ENCODE data around the gene PIH1D2. TPM values are rescaled to one million over a fixed set of nuclear protein-coding genes. Genes with fewer than 3 reads are reported as not detected.

The PIH1D2 gene, protein sequence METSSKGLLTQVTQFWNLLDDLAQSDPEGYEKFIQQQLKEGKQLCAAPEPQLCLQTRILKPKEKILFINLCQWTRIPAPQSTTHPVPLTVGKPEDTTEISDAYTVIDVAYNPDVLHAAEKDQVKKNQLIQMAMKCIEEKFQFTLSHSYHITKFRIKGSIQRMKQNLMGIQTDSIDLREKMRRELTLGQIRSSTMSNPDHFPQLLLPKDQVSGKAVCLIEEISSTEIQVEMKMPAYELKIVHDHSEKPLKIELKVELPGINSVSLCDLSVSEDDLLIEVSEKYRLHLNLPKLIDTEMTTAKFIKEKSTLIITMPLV
- total RNA-seq = 1 to 10 TPM; 1.2 to 1.8 (median 1.6) TPM
- polyA plus RNA-seq = 1.8 TPM
- long read RNA-seq, donor 1, partial matches to known transcripts = 0 of 2 reads
- long read RNA-seq, donor 1, other reads (novel, unspliced or antisense) = 0 of 2 reads
- long read RNA-seq, donor 2, partial matches to known transcripts = 0 of 1 reads
- long read RNA-seq, donor 2, other reads (novel, unspliced or antisense) = 1 of 1 reads
- long read RNA-seq, donor 3, partial matches to known transcripts = 0 of 1 reads
- long read RNA-seq, donor 3, other reads (novel, unspliced or antisense) = 1 of 1 reads
- long read RNA-seq, donor 4 = 0 reads

GRCh38 chr11:112073941-112074811 is at the start of gene PIH1D2, which contains the start of gene NKAPD1:
PIH1D2 (minus strand) TSS chr11:112074017; CDS start chr11:112073174, 843 bp downstream.
NKAPD1 (plus strand) TSS chr11:112074299; CDS start chr11:112075575, 1,276 bp downstream.
- intact Hi-C loops (cut with DNase I) = no loop called here
- DNase-seq = peak; percentile 81 to 89 (median 87)
- peak within 1 kb of the TSS; percentile 83 for H3K4me3 ChIP-seq (ENCODE audit: low read length)
- H3K9me3 ChIP-seq (ENCODE audit: control insufficient read depth, low read length) = no peaks in the 10 kb centered on the region
- H3K4me1 ChIP-seq (ENCODE audit: control insufficient read depth, insufficient read depth, low read length) = no peaks in the 10 kb centered on the region
- WGBS = under 1% methylated on average over 43 of the region's 43 CpGs
- ATAC-seq = peak; percentile 94
- H3K27me3 ChIP-seq (ENCODE audit: control insufficient read depth, insufficient read depth) = no peaks in the 10 kb centered on the region
- peak within 1 kb of the TSS; percentile 89 for H3K27ac ChIP-seq (ENCODE audit: low read length)

DNA sequence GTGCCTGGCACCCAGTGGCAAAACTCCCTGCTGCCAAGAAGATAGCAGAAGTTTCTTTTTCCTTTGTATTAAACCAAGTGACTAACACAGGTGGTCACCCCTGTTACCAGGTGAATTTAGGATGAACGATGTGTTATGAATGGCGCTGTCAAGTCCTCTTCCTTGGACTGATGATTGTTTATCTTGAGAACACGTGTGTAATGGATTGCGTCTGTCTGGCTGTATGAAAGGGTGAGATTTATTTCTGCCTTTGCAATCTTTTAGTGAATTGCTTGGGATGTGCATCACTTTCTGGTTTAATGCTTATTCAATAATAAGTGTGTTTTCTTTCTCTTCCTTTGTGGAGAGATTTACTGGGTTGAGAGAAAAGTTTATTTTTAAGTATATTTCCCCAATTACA is 49.3 kb upstream of the PIH1D2 start:
- Histone ChIP-seq H3K4me3 (ENCODE audit: low read length) (no peak overlapping the region), H3K27me3 (ENCODE audit: control insufficient read depth, insufficient read depth) (no peaks in the 10 kb centered on the region), H3K27ac (ENCODE audit: low read length) (no peak overlapping the region), H3K9me3 (ENCODE audit: control insufficient read depth, low read length) (no peaks in the 10 kb centered on the region), H3K4me1 (ENCODE audit: control insufficient read depth, insufficient read depth, low read length) (no peaks in the 10 kb centered on the region)
- 69% methylated on average over 4 of the region's 4 CpGs for WGBS
- ATAC-seq (no peak), DNase-seq (no peak)
- intact Hi-C loops (cut with DNase I) = no loop called here

DNA sequence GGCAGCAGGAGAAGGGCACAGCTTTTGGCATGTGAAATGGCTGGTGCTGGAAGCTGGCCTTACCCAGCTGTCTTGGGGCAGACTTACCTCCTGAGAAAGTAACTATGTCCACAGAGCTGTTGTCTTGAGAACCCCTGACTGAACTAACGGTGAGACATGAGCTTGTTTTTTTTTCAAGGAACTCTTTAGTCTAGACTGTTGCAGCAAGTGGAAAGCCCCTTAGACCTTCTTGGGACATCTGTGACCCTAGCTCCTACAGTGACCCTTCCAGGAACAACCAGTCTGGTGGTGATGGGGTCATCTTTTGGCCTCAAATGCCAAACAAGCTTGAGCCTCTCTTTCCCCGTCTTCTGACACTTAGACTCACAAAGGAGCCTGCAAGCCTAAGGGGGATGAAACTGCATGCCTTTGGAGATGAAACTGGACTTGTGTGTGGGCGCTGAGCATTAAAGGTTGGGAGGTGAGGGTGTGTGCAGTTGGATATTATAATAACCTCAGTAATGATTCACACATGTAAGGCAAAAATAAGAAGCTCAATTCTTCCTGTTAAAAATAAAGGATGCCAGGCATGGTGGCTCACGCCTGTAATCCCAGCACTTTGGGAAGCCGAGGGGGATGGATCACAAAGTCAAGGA is 48.3 kb upstream of the PIH1D2 start:
- no peaks in the 10 kb centered on the region for H3K27me3 ChIP-seq (ENCODE audit: control insufficient read depth, insufficient read depth)
- DNase-seq = no peak
- no peak overlapping the region for H3K4me3 ChIP-seq (ENCODE audit: low read length)
- intact Hi-C loops (cut with DNase I) = no loop called here
- no peak overlapping the region for H3K27ac ChIP-seq (ENCODE audit: low read length)
- no peaks in the 10 kb centered on the region for H3K4me1 ChIP-seq (ENCODE audit: control insufficient read depth, insufficient read depth, low read length)
- no peak for ATAC-seq
- 93% methylated on average over 5 of the region's 5 CpGs for WGBS
- no peaks in the 10 kb centered on the region for H3K9me3 ChIP-seq (ENCODE audit: control insufficient read depth, low read length)

DNA sequence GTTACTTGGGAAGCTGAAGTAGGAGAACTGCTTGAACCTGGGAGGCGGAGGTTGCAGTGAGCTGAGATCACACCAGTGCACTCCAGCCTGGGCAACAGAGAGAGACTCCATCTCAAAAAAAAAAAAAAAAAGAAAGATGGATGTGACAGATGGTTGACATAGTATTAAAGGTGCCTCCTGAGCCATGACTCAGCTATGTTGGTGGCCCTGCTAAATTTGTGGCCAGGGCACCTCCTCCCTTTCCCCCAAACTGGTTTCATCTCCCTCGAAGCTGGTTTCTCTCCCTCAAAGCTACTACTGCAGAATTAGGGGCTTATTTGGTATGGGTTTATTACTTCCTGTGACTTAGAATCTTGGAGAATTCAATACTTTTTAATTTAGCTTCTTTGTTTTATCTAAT is 44.4 kb upstream of the PIH1D2 start:
- Histone ChIP-seq H3K27me3 (ENCODE audit: control insufficient read depth, insufficient read depth) (no peaks in the 10 kb centered on the region), H3K4me1 (ENCODE audit: control insufficient read depth, insufficient read depth, low read length) (peaks cover 1% of the 10 kb centered on the region), H3K4me3 (ENCODE audit: low read length) (no peak overlapping the region), H3K27ac (ENCODE audit: low read length) (no peak overlapping the region), H3K9me3 (ENCODE audit: control insufficient read depth, low read length) (no peaks in the 10 kb centered on the region)
- 92% methylated on average over 2 of the region's 2 CpGs for WGBS
- intact Hi-C loops (cut with DNase I) = loop anchor here in 1 of 4 donors (10.0 kb wide), 1 partner anchor 57 kb away; the partner anchor contains the start of gene BCO2
- ATAC-seq (no peak), DNase-seq (no peak)

DNA sequence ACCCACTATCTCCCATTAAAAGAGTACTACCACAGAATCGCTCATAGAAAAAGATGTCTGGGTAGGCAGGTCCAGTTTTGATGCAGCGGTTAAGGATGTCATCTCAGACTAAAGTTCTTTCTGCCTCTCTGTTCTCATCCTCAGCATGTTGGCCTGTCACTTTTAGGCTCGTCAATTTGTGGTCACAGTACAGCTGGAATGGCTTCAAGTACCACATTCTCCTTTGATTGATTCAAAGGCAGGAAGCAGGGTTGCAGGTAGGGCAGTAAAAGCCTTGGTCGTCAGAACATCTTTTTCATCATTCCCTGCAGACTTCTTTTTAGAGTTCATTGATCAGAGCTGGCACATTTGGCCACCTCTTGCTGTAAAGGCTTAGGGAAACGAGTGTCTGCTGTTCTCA is 41.6 kb upstream of the PIH1D2 start:
- intact Hi-C loops (cut with DNase I) = loop anchor here in 1 of 4 donors (10.0 kb wide), 1 partner anchor 59 kb away; the partner anchor contains the start of gene BCO2
- Histone ChIP-seq H3K27me3 (ENCODE audit: control insufficient read depth, insufficient read depth) (no peaks in the 10 kb centered on the region), H3K9me3 (ENCODE audit: control insufficient read depth, low read length) (no peaks in the 10 kb centered on the region), H3K27ac (ENCODE audit: low read length) (no peak overlapping the region), H3K4me3 (ENCODE audit: low read length) (no peak overlapping the region), H3K4me1 (ENCODE audit: control insufficient read depth, insufficient read depth, low read length) (peaks cover 1% of the 10 kb centered on the region)
- DNase-seq (no peak), ATAC-seq (no peak)
- WGBS = 79% methylated on average over 5 of the region's 5 CpGs

- ATAC-seq (no peak), DNase-seq (no peak)
- intact Hi-C loops (cut with DNase I) = loop anchor here in 3 of 4 donors (5.0 to 10.0 kb wide), 2 partner anchors 60 to 63 kb away; partner anchors contain the start of gene BCO2 (in 3 of the 3)
- H3K27ac ChIP-seq (ENCODE audit: low read length) = no peak overlapping the region
- no peak overlapping the region for H3K4me3 ChIP-seq (ENCODE audit: low read length)
- 86% methylated on average over 2 of the region's 2 CpGs for WGBS
- peaks cover 1% of the 10 kb centered on the region for H3K4me1 ChIP-seq (ENCODE audit: control insufficient read depth, insufficient read depth, low read length)
- H3K27me3 ChIP-seq (ENCODE audit: control insufficient read depth, insufficient read depth) = no peaks in the 10 kb centered on the region
- no peaks in the 10 kb centered on the region for H3K9me3 ChIP-seq (ENCODE audit: control insufficient read depth, low read length)
Observed at GRCh38 chr11:112114460-112114859, 40.6 kb upstream of the PIH1D2 start.

GRCh38 chr11:112113539-112114457 is 40.0 kb upstream of the PIH1D2 start:
- no peak overlapping the region for H3K27ac ChIP-seq (ENCODE audit: low read length)
- WGBS = 60% methylated on average over 6 of the region's 6 CpGs
- no peak for DNase-seq
- no peaks in the 10 kb centered on the region for H3K27me3 ChIP-seq (ENCODE audit: control insufficient read depth, insufficient read depth)
- H3K9me3 ChIP-seq (ENCODE audit: control insufficient read depth, low read length) = no peaks in the 10 kb centered on the region
- peaks cover 1% of the 10 kb centered on the region for H3K4me1 ChIP-seq (ENCODE audit: control insufficient read depth, insufficient read depth, low read length)
- peak; percentile 60 to 79 for ATAC-seq
- no peak overlapping the region for H3K4me3 ChIP-seq (ENCODE audit: low read length)
- intact Hi-C loops (cut with DNase I) = loop anchor here in 3 of 4 donors (5.0 to 10.0 kb wide), 2 partner anchors 61 to 64 kb away; partner anchors contain the start of gene BCO2 (in 3 of the 3)

DNA sequence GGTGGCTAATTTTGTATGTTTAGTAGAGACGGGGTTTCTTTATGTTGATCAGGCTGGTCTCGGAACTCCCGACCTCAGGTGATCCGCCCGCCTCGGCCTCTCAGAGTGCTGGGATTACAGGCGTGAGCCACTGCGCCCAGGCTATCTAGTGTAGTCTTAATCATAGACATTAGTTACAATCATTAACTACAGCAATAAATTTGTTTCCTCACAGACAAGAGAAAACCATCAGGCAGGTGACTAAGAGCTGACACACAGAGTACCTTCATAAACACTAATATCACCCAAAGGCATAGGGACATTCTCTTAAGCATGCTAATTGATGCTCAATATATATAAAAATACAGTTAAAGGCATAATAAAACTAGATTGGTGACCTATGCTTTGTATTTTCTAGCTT is 32.3 kb upstream of the PIH1D2 start:
- H3K27ac ChIP-seq (ENCODE audit: low read length) = no peak overlapping the region
- H3K27me3 ChIP-seq (ENCODE audit: control insufficient read depth, insufficient read depth) = no peaks in the 10 kb centered on the region
- no peaks in the 10 kb centered on the region for H3K4me1 ChIP-seq (ENCODE audit: control insufficient read depth, insufficient read depth, low read length)
- ATAC-seq (no peak), DNase-seq (no peak)
- 95% methylated on average over 8 of the region's 8 CpGs for WGBS
- H3K4me3 ChIP-seq (ENCODE audit: low read length) = no peak overlapping the region
- intact Hi-C loops (cut with DNase I) = no loop called here
- H3K9me3 ChIP-seq (ENCODE audit: control insufficient read depth, low read length) = no peaks in the 10 kb centered on the region

- Histone ChIP-seq H3K27ac (ENCODE audit: low read length) (no peak overlapping the region), H3K27me3 (ENCODE audit: control insufficient read depth, insufficient read depth) (no peaks in the 10 kb centered on the region), H3K4me3 (ENCODE audit: low read length) (no peak overlapping the region), H3K9me3 (ENCODE audit: control insufficient read depth, low read length) (no peaks in the 10 kb centered on the region), H3K4me1 (ENCODE audit: control insufficient read depth, insufficient read depth, low read length) (no peaks in the 10 kb centered on the region)
- WGBS = 89% methylated on average over 6 of the region's 6 CpGs
- DNase-seq = no peak
- no peak for ATAC-seq
- intact Hi-C loops (cut with DNase I) = no loop called here
Observed at GRCh38 chr11:112103446-112103845, 29.6 kb upstream of the PIH1D2 start.
